ENCODE data around the gene LRIG1.

Gene LRIG1

GRCh38 chr3:66485291-66485968 lies 15.4 kb downstream of the LRIG1 start:
- no peak for DNase-seq

- DNase-seq = no peak
Measured at GRCh38 chr3:66484106-66484844, 16.5 kb downstream of the LRIG1 start.

GRCh38 chr3:66483409-66483906 lies 17.4 kb downstream of the LRIG1 start:
- no peak for DNase-seq

- no peak for DNase-seq
Measured at GRCh38 chr3:66483006-66483405, 17.8 kb downstream of the LRIG1 start.

- no peak for DNase-seq
Measured at GRCh38 chr3:66482018-66482404, 18.8 kb downstream of the LRIG1 start.

- DNase-seq = no peak
Measured at GRCh38 chr3:66481071-66482017, 19.5 kb downstream of the LRIG1 start.

GRCh38 chr3:66480666-66481065 lies 20.2 kb downstream of the LRIG1 start:
- DNase-seq = no peak

GRCh38 chr3:66479532-66479947 lies 21.3 kb downstream of the LRIG1 start:
- no peak for DNase-seq

- DNase-seq = no peak
Measured at GRCh38 chr3:66478960-66479359, 21.9 kb downstream of the LRIG1 start.

- DNase-seq = no peak
Measured at GRCh38 chr3:66477856-66478255, 23.0 kb downstream of the LRIG1 start.

- DNase-seq = no peak
Measured at GRCh38 chr3:66476852-66477381, 23.9 kb downstream of the LRIG1 start.

GRCh38 chr3:66475386-66476020 lies 25.3 kb downstream of the LRIG1 start:
- DNase-seq = no peak

- no peak for DNase-seq
Measured at GRCh38 chr3:66473692-66474091, 27.1 kb downstream of the LRIG1 start.

GRCh38 chr3:66473181-66473580 lies 27.6 kb downstream of the LRIG1 start:
- DNase-seq = no peak

- DNase-seq = no peak
Measured at GRCh38 chr3:66472313-66473134, 28.3 kb downstream of the LRIG1 start.

- DNase-seq = no peak
Measured at GRCh38 chr3:66470956-66471686, 29.7 kb downstream of the LRIG1 start.

GRCh38 chr3:66470285-66470684 lies 30.5 kb downstream of the LRIG1 start:
- no peak for DNase-seq

- no peak for DNase-seq
Measured at GRCh38 chr3:66469220-66469640, 31.6 kb downstream of the LRIG1 start.

GRCh38 chr3:66467996-66468735 lies 32.7 kb downstream of the LRIG1 start:
- no peak for DNase-seq
